ENCODE results near the gene RPL29.

The RPL29 gene

DNA sequence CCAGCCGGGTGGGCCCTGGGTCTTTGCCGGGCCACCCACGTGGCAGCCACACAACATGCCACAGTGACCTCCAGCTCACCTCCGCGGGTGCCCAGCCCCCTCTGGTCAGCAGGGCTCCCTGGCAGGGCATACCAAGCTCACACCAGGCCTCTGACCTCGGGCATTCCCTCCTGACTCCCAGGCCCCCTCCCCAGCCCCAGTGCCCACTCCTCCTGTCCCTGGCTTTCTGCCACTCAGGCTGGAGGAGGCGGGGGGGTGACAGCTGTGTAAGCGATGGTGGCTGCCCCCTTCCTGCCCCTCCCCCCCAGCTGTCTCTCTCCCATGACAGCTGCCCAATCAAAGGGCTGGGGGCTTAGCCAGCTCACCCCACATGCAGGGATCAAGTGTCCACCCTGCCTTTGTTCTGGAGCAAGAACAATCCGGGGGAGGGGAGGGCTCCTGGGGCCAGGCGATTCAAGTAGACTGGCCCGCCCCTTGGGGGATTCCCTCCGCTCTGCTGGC, 31.7 kb downstream of the RPL29 start:
- TF ChIP-seq, protein P1, sequence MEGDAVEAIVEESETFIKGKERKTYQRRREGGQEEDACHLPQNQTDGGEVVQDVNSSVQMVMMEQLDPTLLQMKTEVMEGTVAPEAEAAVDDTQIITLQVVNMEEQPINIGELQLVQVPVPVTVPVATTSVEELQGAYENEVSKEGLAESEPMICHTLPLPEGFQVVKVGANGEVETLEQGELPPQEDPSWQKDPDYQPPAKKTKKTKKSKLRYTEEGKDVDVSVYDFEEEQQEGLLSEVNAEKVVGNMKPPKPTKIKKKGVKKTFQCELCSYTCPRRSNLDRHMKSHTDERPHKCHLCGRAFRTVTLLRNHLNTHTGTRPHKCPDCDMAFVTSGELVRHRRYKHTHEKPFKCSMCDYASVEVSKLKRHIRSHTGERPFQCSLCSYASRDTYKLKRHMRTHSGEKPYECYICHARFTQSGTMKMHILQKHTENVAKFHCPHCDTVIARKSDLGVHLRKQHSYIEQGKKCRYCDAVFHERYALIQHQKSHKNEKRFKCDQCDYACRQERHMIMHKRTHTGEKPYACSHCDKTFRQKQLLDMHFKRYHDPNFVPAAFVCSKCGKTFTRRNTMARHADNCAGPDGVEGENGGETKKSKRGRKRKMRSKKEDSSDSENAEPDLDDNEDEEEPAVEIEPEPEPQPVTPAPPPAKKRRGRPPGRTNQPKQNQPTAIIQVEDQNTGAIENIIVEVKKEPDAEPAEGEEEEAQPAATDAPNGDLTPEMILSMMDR (IDR thresholded peaks at IDR 0.05; ENCODE audit: poor library complexity, severe bottlenecking), result no peak
- H3K9me3 ChIP-seq (ENCODE audit: severe bottlenecking), result no peaks in the 10 kb centered on the region
- H3K36me3 ChIP-seq (ENCODE audit: low read depth), result no peaks in the 10 kb centered on the region
- H3K4me3 ChIP-seq (ENCODE audit: severe bottlenecking), result no peak overlapping the region
- no peaks in the 10 kb centered on the region for H3K4me1 ChIP-seq (ENCODE audit: insufficient read depth, poor library complexity, severe bottlenecking)
- ATAC-seq (ENCODE audit: low read depth) (no peak), DNase-seq (ENCODE audit: low spot score) (peak; percentile 55)
- H3K27ac ChIP-seq (ENCODE audit: poor library complexity, severe bottlenecking), result no peak overlapping the region
- H3K27me3 ChIP-seq (ENCODE audit: insufficient read depth, poor library complexity, severe bottlenecking), result no peaks in the 10 kb centered on the region

DNA sequence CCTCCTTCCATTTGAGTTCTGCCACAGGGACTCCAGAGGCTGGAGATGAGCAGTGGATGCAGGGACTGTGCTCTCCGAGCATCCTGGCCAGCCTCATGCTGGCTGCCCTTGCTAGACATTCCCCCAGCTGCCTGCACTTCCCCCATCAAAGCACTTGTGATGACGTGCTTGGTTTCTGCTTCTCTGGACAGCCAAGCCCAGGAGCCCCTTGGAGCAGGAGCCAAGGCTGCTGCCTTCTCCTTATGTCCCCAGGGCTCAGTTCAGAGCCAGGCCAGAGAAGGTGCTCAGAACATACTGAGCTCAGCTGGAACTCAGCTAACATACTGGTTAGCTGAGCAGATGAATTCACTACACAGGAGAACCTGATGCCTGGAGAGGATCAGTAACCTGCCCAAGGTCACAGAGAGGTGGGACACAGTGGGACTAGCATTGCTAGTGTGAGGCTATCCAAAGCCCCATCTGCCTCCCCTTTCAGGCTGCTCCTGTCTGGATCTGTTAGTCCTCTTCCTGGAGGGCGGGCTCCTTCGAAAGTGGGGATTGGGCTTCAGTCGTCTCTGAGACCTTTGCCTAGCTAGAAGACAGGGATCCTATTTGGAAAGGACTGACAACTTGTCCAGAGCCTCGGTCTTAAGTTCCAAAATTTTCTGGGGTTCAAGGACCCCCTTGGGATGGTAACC, 32.7 kb downstream of the RPL29 start:
- H3K27ac ChIP-seq (ENCODE audit: poor library complexity, severe bottlenecking), result no peak overlapping the region
- no peak overlapping the region for H3K4me3 ChIP-seq (ENCODE audit: severe bottlenecking)
- ATAC-seq (ENCODE audit: low read depth) (no peak), DNase-seq (ENCODE audit: low spot score) (no peak)
- H3K27me3 ChIP-seq (ENCODE audit: insufficient read depth, poor library complexity, severe bottlenecking), result no peaks in the 10 kb centered on the region
- H3K4me1 ChIP-seq (ENCODE audit: insufficient read depth, poor library complexity, severe bottlenecking), result no peaks in the 10 kb centered on the region
- H3K36me3 ChIP-seq (ENCODE audit: low read depth), result no peaks in the 10 kb centered on the region
- no peaks in the 10 kb centered on the region for H3K9me3 ChIP-seq (ENCODE audit: severe bottlenecking)
- TF ChIP-seq, protein P1 (IDR thresholded peaks at IDR 0.05; ENCODE audit: poor library complexity, severe bottlenecking), result no peak

DNA sequence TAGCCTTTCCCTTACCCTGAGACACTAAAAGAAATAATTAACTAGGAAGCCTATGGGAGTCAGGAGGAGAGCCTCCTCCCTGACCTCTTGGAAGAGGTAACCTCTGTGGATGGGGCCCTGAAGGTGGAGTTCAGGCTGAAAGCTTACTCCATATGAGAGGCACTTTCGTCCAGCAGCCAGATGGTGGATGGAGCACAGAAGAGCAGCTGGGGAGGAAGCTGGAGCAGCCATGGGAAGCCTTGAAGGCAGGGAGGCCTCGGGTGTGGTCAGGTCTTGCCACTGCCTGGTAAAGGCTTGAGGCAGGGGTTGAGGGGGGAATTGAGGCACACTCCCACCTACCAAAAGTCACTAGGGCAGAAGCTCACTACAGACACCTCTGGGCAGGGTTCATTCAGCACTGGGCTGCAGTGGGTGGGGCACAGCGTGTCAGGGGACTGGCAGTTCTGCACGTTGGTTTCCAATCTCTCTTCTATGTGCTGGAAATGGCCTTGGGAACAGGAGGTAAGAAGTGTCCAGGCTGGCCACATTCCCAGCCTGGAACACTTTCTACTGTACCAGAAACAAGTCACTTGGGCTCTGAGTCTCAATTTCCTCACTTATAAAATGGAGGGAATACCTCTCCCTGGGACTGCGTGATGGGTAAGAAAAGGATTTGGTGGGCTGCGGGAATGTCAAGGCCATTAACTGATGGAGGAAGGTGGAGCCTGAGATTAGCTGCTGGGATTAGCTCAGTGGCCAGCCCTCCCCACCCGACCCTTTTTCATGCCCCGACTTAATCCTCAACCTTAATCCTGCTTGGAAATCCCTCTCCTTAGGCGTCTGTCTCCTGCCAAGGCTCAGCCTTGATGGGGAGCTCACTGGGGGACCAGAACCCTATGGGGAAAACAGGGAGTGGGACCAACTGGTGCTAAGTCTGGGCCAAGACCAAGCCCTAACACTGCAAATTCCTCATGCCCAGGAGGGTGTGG, 33.8 kb downstream of the RPL29 start:
- Histone ChIP-seq H3K36me3 (ENCODE audit: low read depth) (no peaks in the 10 kb centered on the region), H3K4me3 (ENCODE audit: severe bottlenecking) (no peak overlapping the region)
- no peak for ATAC-seq (ENCODE audit: low read depth)

DNA sequence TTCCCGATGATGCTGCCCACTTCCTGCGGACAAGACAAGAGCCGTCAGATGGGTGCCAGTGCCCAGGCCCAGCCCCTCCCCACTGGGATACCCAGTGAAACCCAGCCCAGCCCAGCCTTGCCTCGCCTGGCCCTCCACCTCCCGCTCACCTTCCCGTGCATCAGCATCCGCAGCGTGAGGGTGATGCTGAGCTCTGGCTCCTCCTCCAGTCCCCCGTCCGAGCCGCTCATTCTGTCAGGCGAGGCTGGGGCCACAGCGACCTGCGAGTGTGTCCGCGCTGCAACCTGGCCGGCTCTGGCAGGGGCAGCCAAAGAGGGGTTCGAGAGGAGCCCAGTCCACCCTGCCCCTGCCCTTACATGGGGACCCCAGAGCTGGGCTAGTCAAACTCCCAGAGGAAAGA, 34.7 kb downstream of the RPL29 start:
- no peaks in the 10 kb centered on the region for H3K36me3 ChIP-seq (ENCODE audit: low read depth)
- no peak for ATAC-seq (ENCODE audit: low read depth)
- H3K27ac ChIP-seq (ENCODE audit: poor library complexity, severe bottlenecking), result no peak overlapping the region

More for the DNA sequence above, 33.8 kb downstream of the RPL29 start:
- Histone ChIP-seq H3K27ac (ENCODE audit: poor library complexity, severe bottlenecking) (no peak overlapping the region), H3K9me3 (ENCODE audit: severe bottlenecking) (no peaks in the 10 kb centered on the region), H3K27me3 (ENCODE audit: insufficient read depth, poor library complexity, severe bottlenecking) (no peaks in the 10 kb centered on the region), H3K4me1 (ENCODE audit: insufficient read depth, poor library complexity, severe bottlenecking) (no peaks in the 10 kb centered on the region)
- DNase-seq (ENCODE audit: low spot score), result no peak
- TF ChIP-seq, protein P1 (IDR thresholded peaks at IDR 0.05; ENCODE audit: poor library complexity, severe bottlenecking), result no peak

More for the DNA sequence above, 34.7 kb downstream of the RPL29 start:
- Histone ChIP-seq H3K4me1 (ENCODE audit: insufficient read depth, poor library complexity, severe bottlenecking) (no peaks in the 10 kb centered on the region), H3K9me3 (ENCODE audit: severe bottlenecking) (no peaks in the 10 kb centered on the region), H3K27me3 (ENCODE audit: insufficient read depth, poor library complexity, severe bottlenecking) (no peaks in the 10 kb centered on the region), H3K4me3 (ENCODE audit: severe bottlenecking) (no peak overlapping the region)
- peak; percentile 68 for DNase-seq (ENCODE audit: low spot score)
- TF ChIP-seq, protein P1 (IDR thresholded peaks at IDR 0.05; ENCODE audit: poor library complexity, severe bottlenecking), result no peak
